ENCODE data around the gene CENPF. TPM values are rescaled to one million over a fixed set of nuclear protein-coding genes. Genes with fewer than 3 reads are reported as not detected.

The CENPF gene
- total and polyA plus RNA-seq, 4 experiments from 2014 or later = 0.02 to 2.8 (median 1.5) TPM

GRCh38 chr1:214645712-214646111 is 42.7 kb downstream of the CENPF start:
- no peaks in the 10 kb centered on the region for H3K36me3 ChIP-seq (ENCODE audit: insufficient read depth, low read length)
- H3K27ac ChIP-seq (ENCODE audit: low read depth, low read length) = no peak overlapping the region
- H3K4me1 ChIP-seq (ENCODE audit: insufficient read depth, low read length) = peaks cover 28% of the 10 kb centered on the region
- DNase-seq = no peak
- peaks cover 1 to 21% (median 9%) of the 10 kb centered on the region in 4 donors for H3K4me1 Mint-ChIP-seq
- peaks cover 0 to 4% (median 1%) of the 10 kb centered on the region in 8 donors for H3K9me3 Mint-ChIP-seq
- H3K27me3 Mint-ChIP-seq = no peaks in the 10 kb centered on the region
- H3K27me3 ChIP-seq (ENCODE audit: insufficient read depth, low read length) = no peaks in the 10 kb centered on the region
- POLR2A ChIA-PET (ENCODE audit: partially characterized antibody) = no interaction called here
- H3K36me3 Mint-ChIP-seq = no peaks in the 10 kb centered on the region
- H3K9me3 ChIP-seq (ENCODE audit: control insufficient read depth in 1 of 2, low read length in 2 of 2) = no peaks in the 10 kb centered on the region
- intact Hi-C loops (cut with micrococcal nuclease) = no loop called here
- H3K4me3 Mint-ChIP-seq = peak overlapping the region in 4 of 8 donors; percentile 24 to 65 (median 27)
- no peak overlapping the region for H3K4me3 ChIP-seq (ENCODE audit: low read length in 2 of 2)
- H3K27ac Mint-ChIP-seq = peak overlapping the region in 5 of 7 donors; percentile 23 to 74 (median 39)
- CTCF ChIA-PET (ENCODE audit: partially characterized antibody) = interaction anchor here (1.0 to 5.4 kb wide), 5 partner anchors 9 to 20 kb away, joined by 3 to 49 read pairs (median 4); no protein-coding TSS in a partner anchor

GRCh38 chr1:214648801-214649200 is 45.8 kb downstream of the CENPF start:
- no peaks in the 10 kb centered on the region for H3K36me3 Mint-ChIP-seq
- H3K9me3 Mint-ChIP-seq = peaks cover 0 to 4% (median 1%) of the 10 kb centered on the region in 8 donors

DNA sequence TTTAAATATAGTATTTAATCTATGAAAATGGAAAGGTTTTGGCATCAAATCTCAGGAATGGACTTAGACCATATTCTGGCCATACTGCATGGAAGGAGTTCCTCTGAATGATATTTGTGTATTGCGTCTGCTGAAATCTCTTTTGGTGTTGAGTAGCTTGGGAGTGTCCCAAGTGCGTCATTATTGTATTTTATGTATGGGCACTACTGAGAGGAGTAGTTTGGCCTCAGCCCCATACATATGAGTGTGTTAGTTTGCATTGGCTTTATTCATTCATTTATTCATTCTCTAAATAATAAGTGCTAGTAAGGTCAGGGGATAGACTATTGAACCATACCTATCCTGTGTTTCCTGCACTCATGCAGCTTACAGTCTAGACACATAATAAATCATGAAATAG is 46.6 kb downstream of the CENPF start:
- intact Hi-C loops (cut with micrococcal nuclease) = no loop called here
- ChIA-PET POLR2A (ENCODE audit: partially characterized antibody) (no interaction called here), CTCF (ENCODE audit: partially characterized antibody) (interaction anchor here (1.1 to 5.4 kb wide), 4 partner anchors 10 to 20 kb away, joined by 3 to 49 read pairs (median 6); no protein-coding TSS in a partner anchor)
- Histone ChIP-seq H3K27ac (ENCODE audit: low read depth, low read length) (no peak overlapping the region), H3K36me3 (ENCODE audit: insufficient read depth, low read length) (no peaks in the 10 kb centered on the region), H3K9me3 (ENCODE audit: control insufficient read depth in 1 of 2, low read length in 2 of 2) (no peaks in the 10 kb centered on the region), H3K27me3 (ENCODE audit: insufficient read depth, low read length) (no peaks in the 10 kb centered on the region), H3K4me1 (ENCODE audit: insufficient read depth, low read length) (peaks cover 5% of the 10 kb centered on the region), H3K4me3 (ENCODE audit: low read length in 2 of 2) (no peak overlapping the region)
- H3K9me3 Mint-ChIP-seq = peaks cover 0 to 4% (median 1%) of the 10 kb centered on the region in 8 donors
- H3K27me3 Mint-ChIP-seq = no peaks in the 10 kb centered on the region
- no peak overlapping the region for H3K27ac Mint-ChIP-seq
- H3K36me3 Mint-ChIP-seq = no peaks in the 10 kb centered on the region
- no peak for DNase-seq
- peaks cover 1 to 15% (median 9%) of the 10 kb centered on the region in 4 donors for H3K4me1 Mint-ChIP-seq
- no peak overlapping the region for H3K4me3 Mint-ChIP-seq

More at GRCh38 chr1:214648801-214649200, 45.8 kb downstream of the CENPF start:
- H3K4me1 Mint-ChIP-seq = peaks cover 1 to 18% (median 9%) of the 10 kb centered on the region in 4 donors
- CTCF ChIA-PET (ENCODE audit: partially characterized antibody) = interaction anchor here (1.1 to 5.4 kb wide), 3 partner anchors 9 to 12 kb away, joined by 3 to 49 read pairs (median 9); no protein-coding TSS in a partner anchor
- H3K27ac Mint-ChIP-seq = no peak overlapping the region
- DNase-seq = no peak
- POLR2A ChIA-PET (ENCODE audit: partially characterized antibody) = no interaction called here
- no peaks in the 10 kb centered on the region for H3K27me3 Mint-ChIP-seq
- no peaks in the 10 kb centered on the region for H3K36me3 ChIP-seq (ENCODE audit: insufficient read depth, low read length)
- intact Hi-C loops (cut with micrococcal nuclease) = no loop called here
- H3K27ac ChIP-seq (ENCODE audit: low read depth, low read length) = no peak overlapping the region
- H3K4me3 ChIP-seq (ENCODE audit: low read length in 2 of 2) = no peak overlapping the region
- H3K9me3 ChIP-seq (ENCODE audit: control insufficient read depth in 1 of 2, low read length in 2 of 2) = no peaks in the 10 kb centered on the region
- peaks cover 5% of the 10 kb centered on the region for H3K4me1 ChIP-seq (ENCODE audit: insufficient read depth, low read length)
- H3K4me3 Mint-ChIP-seq = no peak overlapping the region
- no peaks in the 10 kb centered on the region for H3K27me3 ChIP-seq (ENCODE audit: insufficient read depth, low read length)

- H3K4me3 Mint-ChIP-seq = peak overlapping the region in 1 of 8 donors; percentile 41
- no peak for DNase-seq
- Histone ChIP-seq H3K4me1 (ENCODE audit: insufficient read depth, low read length) (peaks cover 5% of the 10 kb centered on the region), H3K27me3 (ENCODE audit: insufficient read depth, low read length) (no peaks in the 10 kb centered on the region), H3K9me3 (ENCODE audit: control insufficient read depth in 1 of 2, low read length in 2 of 2) (no peaks in the 10 kb centered on the region), H3K4me3 (ENCODE audit: low read length in 2 of 2) (no peak overlapping the region), H3K27ac (ENCODE audit: low read depth, low read length) (no peak overlapping the region), H3K36me3 (ENCODE audit: insufficient read depth, low read length) (no peaks in the 10 kb centered on the region)
- intact Hi-C loops (cut with micrococcal nuclease) = no loop called here
- CTCF ChIA-PET (ENCODE audit: partially characterized antibody) = interaction anchor here (1.3 to 2.8 kb wide), 2 partner anchors 9 to 10 kb away, joined by 7 to 21 read pairs; no protein-coding TSS in a partner anchor
- no peaks in the 10 kb centered on the region for H3K36me3 Mint-ChIP-seq
- no peak overlapping the region for H3K27ac Mint-ChIP-seq
- H3K4me1 Mint-ChIP-seq = peaks cover 0 to 11% (median 8%) of the 10 kb centered on the region in 4 donors
- H3K9me3 Mint-ChIP-seq = peaks cover 0 to 4% (median 0%) of the 10 kb centered on the region in 8 donors
- POLR2A ChIA-PET (ENCODE audit: partially characterized antibody) = no interaction called here
- H3K27me3 Mint-ChIP-seq = no peaks in the 10 kb centered on the region
These were observed 47.7 kb downstream of the CENPF start for GRCh38 chr1:214650664-214651063.

DNA sequence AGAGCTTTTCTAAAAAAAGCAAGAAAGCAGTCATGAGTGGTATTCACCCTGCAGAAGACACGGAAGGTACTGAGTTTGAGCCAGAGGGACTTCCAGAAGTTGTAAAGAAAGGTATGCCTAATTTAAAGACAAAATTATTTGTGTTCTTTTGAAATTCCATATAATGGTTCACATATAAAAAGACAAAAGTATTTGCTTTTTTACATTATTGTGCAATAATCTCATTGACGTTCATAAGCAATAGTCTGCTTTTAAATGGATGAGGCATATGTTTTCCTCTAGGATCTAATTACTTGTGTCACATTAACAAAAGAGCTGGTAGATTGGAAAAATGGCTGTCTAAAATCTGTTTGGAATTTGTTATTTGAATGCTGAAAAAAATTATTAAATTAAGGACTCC is 54.3 kb downstream of the CENPF start:
- H3K4me1 ChIP-seq (ENCODE audit: insufficient read depth, low read length) = no peaks in the 10 kb centered on the region
- Mint-ChIP-seq H3K4me1 (no peaks in the 10 kb centered on the region), H3K36me3 (peaks cover 2 to 10% of the 10 kb centered on the region in 2 donors), H3K9me3 (peaks cover 0 to 2% (median 0%) of the 10 kb centered on the region in 8 donors), H3K4me3 (no peak overlapping the region), H3K27me3 (no peaks in the 10 kb centered on the region), H3K27ac (no peak overlapping the region)
- no peak overlapping the region for H3K27ac ChIP-seq (ENCODE audit: low read depth, low read length)
- ChIA-PET POLR2A (ENCODE audit: partially characterized antibody) (no interaction called here), CTCF (ENCODE audit: partially characterized antibody) (no interaction called here)
- no peaks in the 10 kb centered on the region for H3K27me3 ChIP-seq (ENCODE audit: insufficient read depth, low read length)
- no peaks in the 10 kb centered on the region for H3K36me3 ChIP-seq (ENCODE audit: insufficient read depth, low read length)
- no peak for DNase-seq
- no peaks in the 10 kb centered on the region for H3K9me3 ChIP-seq (ENCODE audit: control insufficient read depth in 1 of 2, low read length in 2 of 2)
- no peak overlapping the region for H3K4me3 ChIP-seq (ENCODE audit: low read length in 2 of 2)
- intact Hi-C loops (cut with micrococcal nuclease) = no loop called here

GRCh38 chr1:214658175-214658574 is 55.2 kb downstream of the CENPF start:
- CTCF ChIA-PET (ENCODE audit: partially characterized antibody) = interaction anchor here (0.6 kb wide), 1 partner anchor 63 kb away, joined by 3 read pairs; no protein-coding TSS in a partner anchor

DNA sequence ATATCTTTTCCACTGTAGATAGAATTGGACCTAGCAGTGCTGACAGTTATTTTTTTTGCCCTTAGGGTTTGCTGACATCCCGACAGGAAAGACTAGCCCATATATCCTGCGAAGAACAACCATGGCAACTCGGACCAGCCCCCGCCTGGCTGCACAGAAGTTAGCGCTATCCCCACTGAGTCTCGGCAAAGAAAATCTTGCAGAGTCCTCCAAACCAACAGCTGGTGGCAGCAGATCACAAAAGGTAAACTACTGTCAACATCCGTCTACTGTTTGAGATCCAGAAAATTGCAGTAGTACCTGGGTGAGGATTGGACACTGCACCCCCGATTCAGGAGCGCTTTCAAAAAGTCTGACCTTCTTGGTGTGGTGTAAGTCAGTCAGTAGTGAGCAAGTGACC is 55.8 kb downstream of the CENPF start:
- H3K4me1 Mint-ChIP-seq = no peaks in the 10 kb centered on the region
- H3K9me3 ChIP-seq (ENCODE audit: control insufficient read depth in 1 of 2, low read length in 2 of 2) = no peaks in the 10 kb centered on the region
- no peaks in the 10 kb centered on the region for H3K36me3 ChIP-seq (ENCODE audit: insufficient read depth, low read length)
- intact Hi-C loops (cut with micrococcal nuclease) = no loop called here
- no peaks in the 10 kb centered on the region for H3K27me3 ChIP-seq (ENCODE audit: insufficient read depth, low read length)
- H3K9me3 Mint-ChIP-seq = peaks cover 0 to 2% (median 0%) of the 10 kb centered on the region in 8 donors
- no peak overlapping the region for H3K4me3 Mint-ChIP-seq
- peak overlapping the region in 1 of 7 donors; percentile 6 for H3K27ac Mint-ChIP-seq
- ChIA-PET POLR2A (ENCODE audit: partially characterized antibody) (no interaction called here), CTCF (ENCODE audit: partially characterized antibody) (interaction anchor here (0.6 kb wide), 1 partner anchor 63 kb away, joined by 3 read pairs; no protein-coding TSS in a partner anchor)
- H3K4me3 ChIP-seq (ENCODE audit: low read length in 2 of 2) = no peak overlapping the region
- H3K27me3 Mint-ChIP-seq = no peaks in the 10 kb centered on the region
- DNase-seq = no peak
- H3K4me1 ChIP-seq (ENCODE audit: insufficient read depth, low read length) = no peaks in the 10 kb centered on the region
- no peak overlapping the region for H3K27ac ChIP-seq (ENCODE audit: low read depth, low read length)
- peaks cover 2 to 10% of the 10 kb centered on the region in 2 donors for H3K36me3 Mint-ChIP-seq

More at GRCh38 chr1:214658175-214658574, 55.2 kb downstream of the CENPF start:
- Histone ChIP-seq H3K27ac (ENCODE audit: low read depth, low read length) (no peak overlapping the region), H3K9me3 (ENCODE audit: control insufficient read depth in 1 of 2, low read length in 2 of 2) (no peaks in the 10 kb centered on the region), H3K36me3 (ENCODE audit: insufficient read depth, low read length) (no peaks in the 10 kb centered on the region), H3K4me3 (ENCODE audit: low read length in 2 of 2) (no peak overlapping the region), H3K27me3 (ENCODE audit: insufficient read depth, low read length) (no peaks in the 10 kb centered on the region), H3K4me1 (ENCODE audit: insufficient read depth, low read length) (no peaks in the 10 kb centered on the region)
- Mint-ChIP-seq H3K27ac (no peak overlapping the region), H3K4me3 (no peak overlapping the region), H3K27me3 (no peaks in the 10 kb centered on the region), H3K36me3 (peaks cover 2 to 10% of the 10 kb centered on the region in 2 donors), H3K9me3 (peaks cover 0 to 2% (median 0%) of the 10 kb centered on the region in 8 donors), H3K4me1 (no peaks in the 10 kb centered on the region)
- POLR2A ChIA-PET (ENCODE audit: partially characterized antibody) = no interaction called here
- intact Hi-C loops (cut with micrococcal nuclease) = no loop called here
- no peak for DNase-seq
